Measurements from ENCODE around the gene ESYT2. TPM values are rescaled to one million over a fixed set of nuclear protein-coding genes. Genes with fewer than 3 reads are reported as not detected.

The ESYT2 gene
- total and polyA plus RNA-seq, 4 donors, result 16.4 to 83.0 (median 58.0) TPM

GRCh38 chr7:158856883-158857668 lies 27.8 kb upstream of the ESYT2 start:
- Histone ChIP-seq H3K4me1 (ENCODE audit: control insufficient read depth in 5 of 5, insufficient read depth in 5 of 5, low read length in 5 of 5) (peaks cover 0 to 11% (median 4%) of the 10 kb centered on the region in 5 donors), H3K9ac (ENCODE audit: insufficient read depth in 1 of 2, low read length in 2 of 2) (peak overlapping the region in 1 of 2 donors; percentile 62), H3K9me3 (ENCODE audit: control insufficient read depth in 4 of 4, insufficient read depth in 3 of 4, low read length in 3 of 4) (no peaks in the 10 kb centered on the region), H3K36me3 (ENCODE audit: control insufficient read depth in 4 of 4, insufficient read depth in 4 of 4, low read length in 4 of 4) (peaks cover 0 to 5% (median 0%) of the 10 kb centered on the region in 4 donors), H3K27me3 (ENCODE audit: control insufficient read depth in 3 of 3, insufficient read depth in 3 of 3, low read length in 2 of 3) (no peaks in the 10 kb centered on the region), H3K27ac (ENCODE audit: low read depth in 1 of 2, low read length in 1 of 2) (peak overlapping the region; percentile 90 to 94), H3K4me3 (peak overlapping the region; percentile 64)
- TF ChIP-seq CTCF (IDR thresholded peaks at IDR 0.05; ENCODE audit: control extremely low read depth, extremely low read depth), result no peak
- 6 to 13% methylated on average over 19 to 31 of the region's 31 CpGs for WGBS, 2 donors
- no peak for ATAC-seq (ENCODE audit: insufficient read depth, low FRiP score)
- DNase-seq, result peak in 1 of 3 donors; percentile 14

DNA sequence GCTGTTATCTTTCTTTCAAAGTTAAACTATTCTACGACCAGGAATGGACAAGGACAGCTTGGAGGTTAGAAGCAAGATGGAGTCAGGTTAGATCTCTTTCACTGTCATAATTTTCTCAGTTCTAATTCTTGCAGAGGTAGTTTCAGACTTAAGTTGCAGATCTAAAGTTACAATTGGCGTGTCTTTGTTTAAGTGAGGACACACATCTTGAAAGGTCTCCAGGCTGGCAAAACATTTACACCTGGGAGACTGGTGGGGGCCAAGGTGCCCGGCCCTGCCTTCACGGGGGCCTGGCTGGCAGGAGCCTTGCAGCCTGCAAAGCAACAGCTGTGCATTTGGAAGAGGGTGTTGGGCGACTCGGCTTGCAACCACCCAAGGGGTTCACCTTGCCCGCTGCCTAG lies 25.4 kb upstream of the ESYT2 start:
- 86 to 92% methylated on average over 7 of the region's 7 CpGs for WGBS, 2 donors
- Histone ChIP-seq H3K27ac (ENCODE audit: low read depth in 1 of 2, low read length in 1 of 2) (no peak overlapping the region), H3K36me3 (ENCODE audit: control insufficient read depth in 4 of 4, insufficient read depth in 4 of 4, low read length in 4 of 4) (peaks cover 0 to 5% (median 0%) of the 10 kb centered on the region in 4 donors), H3K9ac (ENCODE audit: insufficient read depth in 1 of 2, low read length in 2 of 2) (no peak overlapping the region), H3K27me3 (ENCODE audit: control insufficient read depth in 3 of 3, insufficient read depth in 3 of 3, low read length in 2 of 3) (no peaks in the 10 kb centered on the region), H3K4me3 (no peak overlapping the region), H3K4me1 (ENCODE audit: control insufficient read depth in 5 of 5, insufficient read depth in 5 of 5, low read length in 5 of 5) (peaks cover 0 to 11% (median 4%) of the 10 kb centered on the region in 5 donors), H3K9me3 (ENCODE audit: control insufficient read depth in 4 of 4, insufficient read depth in 3 of 4, low read length in 3 of 4) (no peaks in the 10 kb centered on the region)
- DNase-seq (no peak), ATAC-seq (ENCODE audit: insufficient read depth, low FRiP score) (no peak)
- TF ChIP-seq CTCF (IDR thresholded peaks at IDR 0.05; ENCODE audit: control extremely low read depth, extremely low read depth), result no peak

DNA sequence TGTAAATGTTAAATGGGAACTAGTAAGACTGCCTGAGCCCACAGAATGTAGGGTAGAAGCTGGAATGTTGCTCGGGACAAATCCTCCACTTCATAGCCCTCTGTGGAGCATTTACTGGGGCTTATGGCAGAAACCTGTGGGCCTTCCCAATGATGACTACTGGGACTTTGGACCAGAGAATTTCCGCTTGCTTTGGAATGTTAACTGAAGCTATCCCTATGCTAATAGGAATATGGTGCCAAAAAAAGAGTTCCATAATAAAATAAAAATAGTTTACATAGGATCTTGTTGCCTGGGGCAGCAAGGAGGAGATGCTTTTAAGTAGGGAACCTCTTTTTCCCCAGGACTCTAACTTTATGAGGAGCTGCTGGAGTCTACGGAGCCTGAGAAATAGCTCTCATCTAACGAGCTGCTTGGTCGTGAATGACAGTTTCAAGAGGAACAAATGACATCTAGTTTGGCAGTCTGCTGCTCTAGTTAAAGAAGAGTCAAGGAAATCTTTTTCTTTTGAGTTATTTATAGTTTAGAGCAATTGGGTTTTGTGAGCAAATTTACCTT lies 21.3 kb upstream of the ESYT2 start:
- no peaks in the 10 kb centered on the region for H3K36me3 ChIP-seq (ENCODE audit: control insufficient read depth in 4 of 4, insufficient read depth in 4 of 4, low read length in 4 of 4)
- H3K9me3 ChIP-seq (ENCODE audit: control insufficient read depth in 4 of 4, insufficient read depth in 3 of 4, low read length in 3 of 4), result no peaks in the 10 kb centered on the region
- H3K27me3 ChIP-seq (ENCODE audit: control insufficient read depth in 3 of 3, insufficient read depth in 3 of 3, low read length in 2 of 3), result no peaks in the 10 kb centered on the region
- DNase-seq, result no peak
- no peak overlapping the region for H3K27ac ChIP-seq (ENCODE audit: low read depth in 1 of 2, low read length in 1 of 2)
- TF ChIP-seq CTCF (IDR thresholded peaks at IDR 0.05; ENCODE audit: control extremely low read depth, extremely low read depth), result no peak
- peaks cover 0 to 3% (median 0%) of the 10 kb centered on the region in 5 donors for H3K4me1 ChIP-seq (ENCODE audit: control insufficient read depth in 5 of 5, insufficient read depth in 5 of 5, low read length in 5 of 5)
- H3K9ac ChIP-seq (ENCODE audit: insufficient read depth in 1 of 2, low read length in 2 of 2), result no peak overlapping the region
- H3K4me3 ChIP-seq, result no peak overlapping the region
- WGBS, 2 donors, result 67 to 87% methylated on average over 5 of the region's 5 CpGs
- no peak for ATAC-seq (ENCODE audit: insufficient read depth, low FRiP score)

All from lung (tissue), 12 donors.